ENCODE results near the gene OCA2.

- no peak for TF ChIP-seq CTCF (IDR thresholded peaks at IDR 0.05)
- no peak for TF ChIP-seq POLR2A (IDR thresholded peaks at IDR 0.05)
- no peak for TF ChIP-seq EP300 (IDR thresholded peaks at IDR 0.05)
- no peak for TF ChIP-seq POLR2AphosphoS5 (IDR thresholded peaks at IDR 0.05)
These were observed 32.3 kb upstream of the OCA2 start for GRCh38 chr15:28131400-28131799.
